K562 (cell line): ENCODE results near the gene ESAM. TPM values are rescaled to one million over a fixed set of nuclear protein-coding genes. Genes with fewer than 3 reads are reported as not detected.

Experiments
- BHLHE40 ChIP-seq: IDR thresholded peaks from 2 replicates; pipeline ENCODE4 v1.6.1; 2011; ENCODE audit warnings: low read length, improper control_type of control experiment
- CTBP1 ChIP-seq: fragments of 450-650 bp; IDR thresholded peaks from 2 replicates; pipeline ENCODE4 v1.6.1; 2016; ENCODE audit warnings: borderline replicate concordance
- CTCF ChIP-seq, 3 experiments: IDR thresholded peaks in 2 of 3; conservative IDR thresholded peaks in 1 of 3; 2 replicates each; pipeline ENCODE4 v1.5.1; 2011 to 2012; ENCODE audit warnings: low read length in 3 of 3, mild to moderate bottlenecking in 3 of 3, control low read depth in 2 of 3, improper control_type of control experiment in 1 of 3, inconsistent platforms in 1 of 3, low read depth in 1 of 3, mixed read lengths in 1 of 3, moderate library complexity in 1 of 3; ENCODE audit not compliant: insufficient read depth in 2 of 3
- GTF2E2 ChIP-seq: fragments of 200-800 bp; sonication (Bioruptor generic); IDR thresholded peaks from 2 replicates; pipeline ENCODE4 v1.6.1; 2016; ENCODE audit warnings: missing genetic modification characterization, missing compliant biosample characterization
- MGA ChIP-seq: fragments of 450-650 bp; IDR thresholded peaks from 2 replicates; pipeline ENCODE4 v1.6.1; 2016; ENCODE audit warnings: mild to moderate bottlenecking, moderate library complexity
- NCOA2 ChIP-seq, 2 experiments: fragments of 450-650 bp; IDR thresholded peaks; 2 replicates each; pipeline ENCODE4 v1.6.1; 2018; ENCODE audit warnings: mild to moderate bottlenecking in 2 of 2, moderate library complexity in 1 of 2; ENCODE audit not compliant: partially characterized antibody in 2 of 2
- POLR2AphosphoS2 ChIP-seq: IDR thresholded peaks from 2 replicates; pipeline ENCODE4 v1.6.1; 2012; ENCODE audit warnings: low read length, improper control_type of control experiment
- POLR2B ChIP-seq: fragments of 450-650 bp; IDR thresholded peaks from 2 replicates; pipeline ENCODE4 v1.6.1; 2018; ENCODE audit warnings: low read depth; ENCODE audit not compliant: partially characterized antibody
- SPI1 ChIP-seq: IDR thresholded peaks from 2 replicates; pipeline ENCODE4 v1.6.1; 2011; ENCODE audit warnings: low read depth, low read length, control low read depth, borderline replicate concordance
- ZNF23 ChIP-seq: fragments of 250-450 bp; sonication (Bioruptor Pico); IDR thresholded peaks from 2 replicates; pipeline ENCODE4 v1.4.0; 2020; ENCODE audit warnings: mild to moderate bottlenecking
- ZNF282 ChIP-seq: sonication (generic); formaldehyde crosslinking; IDR thresholded peaks from 2 replicates; pipeline ENCODE4 v1.8.1; 2023; ENCODE audit warnings: missing genetic modification reagents
- ZNF311 ChIP-seq: fragments of 250-450 bp; sonication (Bioruptor Pico); IDR thresholded peaks from 2 replicates; pipeline ENCODE4 v1.4.0; 2020; ENCODE audit warnings: mild to moderate bottlenecking, moderate library complexity
- ZNF699 ChIP-seq: fragments of 250-450 bp; sonication (Bioruptor Pico); IDR thresholded peaks from 2 replicates; pipeline ENCODE4 v1.8.0; 2021; ENCODE audit warnings: mild to moderate bottlenecking, moderate library complexity; ENCODE audit not compliant: insufficient replicate concordance
- polyA plus RNA-seq, 8 experiments: library from polyadenylated mRNA; depleted of rRNA in 4 of 8; stranded (reverse) in 5 of 8; unstranded in 3 of 8; fragments of >200 nt; fragmentation: Nextera tagmentation in 2 of 8; fragmentation: Illumina TruSeq in 1 of 8; extraction: Ambion mirVana in 2 of 8; extraction: Trizol in 1 of 8; gene quantifications; 2 replicates each; pipeline versions ENCODE4 v1.2.1 to v1.2.3, GENCODE V29; 2011 to 2014; ENCODE audit warnings: inconsistent platforms in 1 of 8, missing spikeins in 1 of 8
- total RNA-seq, 7 experiments: library from RNA; depleted of rRNA in 6 of 7; stranded (reverse); fragments of >200 nt in 6 of 7; fragmentation: Illumina TruSeq in 2 of 7; extraction: Trizol in 2 of 7; gene quantifications; 2 replicates each; pipeline versions ENCODE4 v1.2.1 to v1.2.3, GENCODE V29; 2011 to 2021; ENCODE audit warnings: low replicate concordance in 1 of 7
- TF ChIP-seq, protein P1 (sequence below): fragments of 250-450 bp; sonication (Bioruptor Pico); IDR thresholded peaks from 2 replicates; pipeline ENCODE4 v1.5.0; 2021

The ESAM gene
- total and polyA plus RNA-seq, 9 of the 15 experiments (the other 6 are each of a cell fraction or from before 2014, with no cell fraction given): 0.06 to 1.5 (median 0.22) TPM

DNA sequence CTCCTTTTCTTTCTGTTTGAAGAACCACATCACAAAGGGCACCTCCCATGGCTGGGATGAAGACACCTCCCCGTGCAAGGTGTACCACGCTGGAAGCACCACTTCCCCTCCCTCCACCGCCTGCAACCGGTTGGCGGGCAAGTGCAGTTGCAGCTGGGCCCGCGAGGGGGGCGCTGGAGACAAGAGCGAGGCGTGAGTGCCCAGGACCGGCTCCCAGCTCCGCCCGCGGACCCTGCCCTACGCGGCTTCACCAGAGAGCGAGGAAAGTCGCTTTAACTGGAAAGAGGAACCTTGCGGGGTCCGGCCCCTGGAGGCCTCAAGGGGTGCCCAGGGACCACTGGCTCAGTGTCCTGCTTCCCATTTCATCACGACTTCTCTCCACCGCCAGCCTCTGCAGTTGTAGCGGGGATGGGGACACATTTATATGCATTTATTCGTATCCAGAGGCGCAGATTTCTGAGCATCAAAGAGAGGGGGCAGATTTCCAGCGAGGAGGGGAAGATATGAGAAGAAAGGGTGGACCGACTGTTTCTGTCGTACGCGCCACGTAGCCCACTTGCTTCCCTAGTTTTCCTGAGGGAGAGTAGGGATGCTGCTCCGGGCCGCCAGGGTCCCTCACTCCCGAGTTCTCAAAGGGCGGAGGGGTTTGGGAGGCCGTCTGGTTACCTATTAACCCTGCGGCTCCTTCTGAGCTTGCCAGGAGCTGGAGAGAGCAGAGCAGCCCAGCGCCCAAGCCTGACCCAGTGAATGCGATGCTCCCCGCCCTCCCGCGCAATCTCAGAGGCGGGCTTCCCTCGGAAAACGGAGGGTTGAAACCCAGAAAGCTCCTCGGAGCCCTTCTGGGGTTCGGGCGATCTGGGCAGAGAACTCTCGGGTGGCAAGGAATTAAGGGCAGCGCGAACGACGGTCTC, 3.5 kb downstream of the ESAM start (continued):
- TF ChIP-seq MGA (no peak), POLR2B (no peak), SPI1 (peak; percentile 84), CTCF (IDR thresholded peaks at IDR 0.05 in 2 of 3, conservative IDR thresholded peaks at IDR 0.05 in 1 of 3; ENCODE audit: insufficient read depth in 2 of 3, low read depth in 1 of 3, low read length in 3 of 3) (peak; percentile 60 to 73 (median 64)), CTBP1 (peak; percentile 42; the same call in 1 of the 2 replicates), ZNF311 (CRISPR knock-in tag) (no peak), POLR2AphosphoS2 (no peak), ZNF282 (CRISPR knock-in tag) (no peak), ZNF699 (CRISPR knock-in tag) (no peak), GTF2E2 (tag) (no peak), ZNF23 (CRISPR knock-in tag) (no peak), BHLHE40 (no peak), NCOA2 (IDR thresholded peaks at IDR 0.05; ENCODE audit: partially characterized antibody in 2 of 2) (no peak)
- TF ChIP-seq, protein P1, sequence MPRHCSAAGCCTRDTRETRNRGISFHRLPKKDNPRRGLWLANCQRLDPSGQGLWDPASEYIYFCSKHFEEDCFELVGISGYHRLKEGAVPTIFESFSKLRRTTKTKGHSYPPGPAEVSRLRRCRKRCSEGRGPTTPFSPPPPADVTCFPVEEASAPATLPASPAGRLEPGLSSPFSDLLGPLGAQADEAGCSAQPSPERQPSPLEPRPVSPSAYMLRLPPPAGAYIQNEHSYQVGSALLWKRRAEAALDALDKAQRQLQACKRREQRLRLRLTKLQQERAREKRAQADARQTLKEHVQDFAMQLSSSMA (CRISPR knock-in tag): no peak
